HG03457 (cell line): ENCODE data around the gene GRAMD2A.
"Not testable (repeated sequence)": the region's sequence is repeated elsewhere in the genome, so short reads cannot be mapped to it uniquely, and the experiment has no call there.

Experiments used
- ATAC-seq: cut with Tn5 transposase; IDR thresholded peaks from one replicate; pipeline ENCODE4 v1.9.1; 2021; ENCODE audit warnings: moderate number of reproducible peaks; ENCODE audit not compliant: unreplicated experiment

The GRAMD2A gene

GRCh38 chr15:72189250-72189902 is 8.2 kb downstream of the GRAMD2A start:
- ATAC-seq: no peak

DNA sequence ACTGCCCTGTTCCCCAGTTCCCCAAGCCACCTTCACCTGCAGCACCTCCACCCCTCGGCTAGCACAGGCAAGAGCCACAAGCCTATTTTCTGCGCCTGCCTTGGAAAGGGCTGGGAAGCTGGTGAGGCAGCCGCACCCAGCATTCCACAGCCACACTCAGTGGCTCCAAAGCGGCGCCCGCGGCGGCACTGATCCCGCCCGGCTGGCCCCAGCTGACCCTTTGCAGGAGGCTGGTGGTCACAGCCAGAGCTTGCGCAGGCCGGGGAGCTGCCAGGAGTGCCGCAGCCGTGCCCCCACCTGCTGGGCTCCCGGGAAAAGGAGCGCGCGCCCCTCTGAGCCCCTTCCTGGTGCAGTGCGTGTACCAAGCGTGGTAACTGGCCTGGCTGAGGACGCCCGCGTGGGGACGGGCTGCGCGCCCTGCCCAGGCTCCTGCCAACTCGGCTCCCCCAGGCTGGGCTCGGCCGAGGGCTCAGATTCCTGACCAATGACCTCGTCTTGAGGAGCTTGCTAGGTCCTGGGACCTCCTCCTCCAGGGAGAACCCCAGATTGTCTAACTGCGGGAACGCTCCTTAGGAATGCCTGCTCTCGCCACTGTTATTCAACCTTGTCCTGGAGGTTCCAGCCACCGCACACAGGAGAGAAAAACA is 13.3 kb downstream of the GRAMD2A start:
- ATAC-seq: no peak

DNA sequence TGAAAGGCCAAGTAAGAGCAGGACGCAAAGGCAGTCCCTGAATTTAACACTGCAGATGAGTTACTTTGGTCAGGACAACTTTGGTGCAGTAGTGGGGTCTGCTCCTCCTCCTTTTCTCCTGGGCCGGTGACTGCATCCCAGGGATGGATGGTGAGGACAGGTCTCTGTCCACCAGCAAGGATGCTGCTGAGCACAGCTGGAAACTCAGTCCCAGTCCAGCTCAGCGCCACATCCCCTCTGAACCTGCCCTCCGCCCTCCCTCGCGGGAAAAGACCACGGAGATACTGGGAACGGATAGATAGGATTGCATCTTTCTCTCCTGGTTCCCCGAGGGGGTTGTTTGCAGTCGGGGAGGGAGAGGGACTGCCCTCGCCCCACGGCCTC is 13.8 kb downstream of the GRAMD2A start:
- ATAC-seq: no peak

- ATAC-seq: no peak
Observed at GRCh38 chr15:72182673-72183072, 14.9 kb downstream of the GRAMD2A start.

DNA sequence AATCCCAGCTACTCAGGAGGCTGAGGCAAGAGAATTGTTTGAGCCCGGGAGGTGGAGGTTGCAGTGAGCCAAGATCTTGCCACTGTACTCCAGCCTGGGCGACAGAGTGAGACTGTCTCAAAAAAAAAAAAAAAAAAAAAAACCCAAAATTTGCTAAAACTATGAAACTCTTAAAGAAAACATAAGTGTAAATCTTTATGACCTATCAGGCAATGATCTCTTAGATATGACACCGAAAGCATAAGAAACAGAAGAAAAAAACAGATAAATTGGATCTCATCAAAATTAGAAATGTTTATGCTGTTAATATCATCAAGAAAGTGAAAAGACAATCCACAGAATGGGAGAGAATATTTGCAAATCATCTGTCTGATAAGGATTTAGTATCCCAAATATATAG is 15.3 kb downstream of the GRAMD2A start:
- ATAC-seq: no peak

DNA sequence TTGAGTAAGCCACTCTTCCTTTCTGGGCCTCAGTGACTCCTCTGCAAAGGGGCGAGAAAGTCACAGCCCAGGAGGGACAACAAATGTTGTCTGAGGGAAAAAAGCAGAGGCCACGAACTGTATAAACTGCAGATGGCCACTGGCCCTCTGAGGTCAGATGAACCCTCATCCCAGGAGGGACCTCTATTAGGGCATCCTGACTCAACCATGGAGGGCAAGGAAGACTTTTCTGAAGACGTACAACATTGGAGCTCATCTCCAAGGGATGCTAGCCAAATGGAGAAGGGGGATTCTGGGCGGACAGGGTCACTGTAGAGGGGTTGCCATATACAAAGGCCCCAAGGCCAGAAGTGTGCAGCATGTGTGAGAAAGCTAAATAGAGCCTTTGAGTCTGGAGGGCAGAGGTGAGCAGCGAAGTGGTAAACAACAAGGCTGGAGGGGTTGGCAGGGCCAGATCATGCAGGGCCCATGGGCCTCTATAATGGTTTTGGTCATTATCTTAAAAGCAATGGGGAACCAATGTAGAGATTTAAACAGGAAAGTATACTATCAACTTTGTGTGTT is 16.7 kb downstream of the GRAMD2A start:
- no peak for ATAC-seq

GRCh38 chr15:72179950-72180581 is 17.5 kb downstream of the GRAMD2A start:
- ATAC-seq: no peak

GRCh38 chr15:72178976-72179585 is 18.5 kb downstream of the GRAMD2A start:
- ATAC-seq: no peak

DNA sequence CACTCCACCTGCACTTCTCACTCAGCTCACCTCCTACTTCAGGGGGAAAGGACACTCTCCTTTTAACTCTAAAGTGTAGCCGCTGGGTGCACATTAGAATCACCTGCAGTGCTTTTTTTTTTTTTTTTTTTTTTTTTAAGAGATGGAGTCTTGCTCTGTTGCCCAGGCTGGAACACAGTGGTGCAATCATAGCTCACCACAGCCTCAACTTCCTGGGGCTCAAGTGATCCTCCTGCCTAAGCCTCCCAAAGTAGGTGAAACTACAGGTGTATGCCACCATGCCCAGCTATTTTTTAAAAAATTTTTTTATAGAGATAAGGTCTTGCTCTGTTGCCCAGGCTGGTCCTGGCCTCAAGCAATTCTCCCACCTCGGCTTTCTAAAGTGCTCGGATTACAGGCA is 20.8 kb downstream of the GRAMD2A start:
- no peak for ATAC-seq

- ATAC-seq: no peak
Observed at GRCh38 chr15:72176159-72176558, 21.4 kb downstream of the GRAMD2A start.

GRCh38 chr15:72175186-72176044 is 22.2 kb downstream of the GRAMD2A start:
- no peak for ATAC-seq

GRCh38 chr15:72174551-72175165 is 22.9 kb downstream of the GRAMD2A start:
- no peak for ATAC-seq

GRCh38 chr15:72173864-72174550 is 23.6 kb downstream of the GRAMD2A start:
- no peak for ATAC-seq

DNA sequence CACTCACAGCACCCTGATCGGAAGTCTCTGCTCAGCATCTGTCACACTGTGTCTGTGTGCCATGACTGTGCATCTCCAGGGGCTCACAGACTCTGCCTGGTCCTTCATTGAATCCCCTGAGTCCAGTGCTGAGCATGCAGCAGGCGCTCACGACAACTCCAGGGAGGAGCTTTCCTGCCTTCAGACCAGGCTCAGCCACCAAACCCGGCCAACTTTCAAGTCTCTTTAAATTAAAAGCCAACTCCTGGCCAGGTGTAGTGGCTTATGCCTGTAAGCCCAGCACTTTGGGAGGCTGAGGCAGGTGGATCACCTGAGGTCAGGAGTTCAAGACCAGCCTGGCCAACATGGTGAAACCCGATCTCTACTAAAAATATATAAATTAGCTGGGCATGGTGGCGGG is 24.2 kb downstream of the GRAMD2A start:
- ATAC-seq: no peak

GRCh38 chr15:72172796-72173195 is 24.8 kb downstream of the GRAMD2A start:
- ATAC-seq: no peak

GRCh38 chr15:72171978-72172377 is 25.6 kb downstream of the GRAMD2A start:
- ATAC-seq: not testable (repeated sequence)

- no peak for ATAC-seq
Observed at GRCh38 chr15:72170691-72171090, 26.9 kb downstream of the GRAMD2A start.

DNA sequence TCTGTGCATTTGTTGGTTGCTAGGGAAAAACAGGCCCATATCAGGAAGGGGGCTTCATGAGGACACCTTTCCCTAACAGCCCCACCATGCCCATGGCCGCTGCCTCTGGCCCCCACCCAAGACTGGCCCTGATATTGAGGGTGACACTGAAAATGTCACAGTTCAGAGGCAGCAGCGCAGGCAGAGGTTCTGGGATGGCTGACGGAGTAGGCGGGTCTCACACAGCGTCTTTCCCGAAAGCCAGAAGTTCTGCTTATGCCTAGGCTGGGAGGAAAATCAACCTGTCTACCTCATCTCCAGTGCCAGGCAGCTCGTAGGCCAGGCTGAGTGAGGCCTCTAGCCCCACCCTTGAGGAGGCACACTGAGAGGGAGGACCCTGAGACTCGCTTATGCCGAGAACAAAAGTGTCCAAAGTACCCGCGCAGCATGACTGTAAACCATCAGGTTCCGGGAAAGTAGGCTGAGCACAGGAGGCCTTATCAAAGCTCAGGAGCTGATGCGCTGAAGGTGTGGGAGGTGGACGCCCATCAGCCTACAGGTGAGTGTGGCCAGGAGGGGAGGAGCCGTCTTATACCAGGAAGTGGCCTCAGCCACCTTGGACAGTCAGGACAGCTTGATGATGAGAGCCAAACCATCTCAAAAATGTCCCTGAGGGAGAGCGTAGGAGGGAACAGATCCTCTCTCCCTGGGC is 27.5 kb downstream of the GRAMD2A start:
- no peak for ATAC-seq
